Subcutaneous adipose tissue (tissue), 4 donors: Measurements from ENCODE around the gene GOLGA2. TPM values are rescaled to one million over a fixed set of nuclear protein-coding genes. Genes with fewer than 3 reads are reported as not detected.

Source experiments
- total RNA-seq, 4 donors: library from RNA; depleted of rRNA; stranded (reverse); fragments of >200 nt; gene quantifications; one replicate each; pipeline ENCODE4 v1.1.0, GENCODE V29; 2016
- TF ChIP-seq, protein P1 (sequence below): fragments of 450-650 bp; IDR thresholded peaks from one replicate; pipeline ENCODE4 v1.5.1; 2016; ENCODE audit warnings: low read depth, mild to moderate bottlenecking, control low read depth, antibody characterized with exemption, moderate library complexity

Gene GOLGA2, protein sequence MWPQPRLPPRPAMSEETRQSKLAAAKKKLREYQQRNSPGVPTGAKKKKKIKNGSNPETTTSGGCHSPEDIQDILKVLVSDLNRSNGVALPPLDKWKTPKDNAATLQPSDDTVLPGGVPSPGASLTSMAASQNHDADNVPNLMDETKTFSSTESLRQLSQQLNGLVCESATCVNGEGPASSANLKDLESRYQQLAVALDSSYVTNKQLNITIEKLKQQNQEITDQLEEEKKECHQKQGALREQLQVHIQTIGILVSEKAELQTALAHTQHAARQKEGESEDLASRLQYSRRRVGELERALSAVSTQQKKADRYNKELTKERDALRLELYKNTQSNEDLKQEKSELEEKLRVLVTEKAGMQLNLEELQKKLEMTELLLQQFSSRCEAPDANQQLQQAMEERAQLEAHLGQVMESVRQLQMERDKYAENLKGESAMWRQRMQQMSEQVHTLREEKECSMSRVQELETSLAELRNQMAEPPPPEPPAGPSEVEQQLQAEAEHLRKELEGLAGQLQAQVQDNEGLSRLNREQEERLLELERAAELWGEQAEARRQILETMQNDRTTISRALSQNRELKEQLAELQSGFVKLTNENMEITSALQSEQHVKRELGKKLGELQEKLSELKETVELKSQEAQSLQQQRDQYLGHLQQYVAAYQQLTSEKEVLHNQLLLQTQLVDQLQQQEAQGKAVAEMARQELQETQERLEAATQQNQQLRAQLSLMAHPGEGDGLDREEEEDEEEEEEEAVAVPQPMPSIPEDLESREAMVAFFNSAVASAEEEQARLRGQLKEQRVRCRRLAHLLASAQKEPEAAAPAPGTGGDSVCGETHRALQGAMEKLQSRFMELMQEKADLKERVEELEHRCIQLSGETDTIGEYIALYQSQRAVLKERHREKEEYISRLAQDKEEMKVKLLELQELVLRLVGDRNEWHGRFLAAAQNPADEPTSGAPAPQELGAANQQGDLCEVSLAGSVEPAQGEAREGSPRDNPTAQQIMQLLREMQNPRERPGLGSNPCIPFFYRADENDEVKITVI
- total RNA-seq, result 100 to 1,000 TPM in 2 of 4 donors, 10 to 100 TPM in 2; 70.0 to 123 (median 86.2) TPM

DNA sequence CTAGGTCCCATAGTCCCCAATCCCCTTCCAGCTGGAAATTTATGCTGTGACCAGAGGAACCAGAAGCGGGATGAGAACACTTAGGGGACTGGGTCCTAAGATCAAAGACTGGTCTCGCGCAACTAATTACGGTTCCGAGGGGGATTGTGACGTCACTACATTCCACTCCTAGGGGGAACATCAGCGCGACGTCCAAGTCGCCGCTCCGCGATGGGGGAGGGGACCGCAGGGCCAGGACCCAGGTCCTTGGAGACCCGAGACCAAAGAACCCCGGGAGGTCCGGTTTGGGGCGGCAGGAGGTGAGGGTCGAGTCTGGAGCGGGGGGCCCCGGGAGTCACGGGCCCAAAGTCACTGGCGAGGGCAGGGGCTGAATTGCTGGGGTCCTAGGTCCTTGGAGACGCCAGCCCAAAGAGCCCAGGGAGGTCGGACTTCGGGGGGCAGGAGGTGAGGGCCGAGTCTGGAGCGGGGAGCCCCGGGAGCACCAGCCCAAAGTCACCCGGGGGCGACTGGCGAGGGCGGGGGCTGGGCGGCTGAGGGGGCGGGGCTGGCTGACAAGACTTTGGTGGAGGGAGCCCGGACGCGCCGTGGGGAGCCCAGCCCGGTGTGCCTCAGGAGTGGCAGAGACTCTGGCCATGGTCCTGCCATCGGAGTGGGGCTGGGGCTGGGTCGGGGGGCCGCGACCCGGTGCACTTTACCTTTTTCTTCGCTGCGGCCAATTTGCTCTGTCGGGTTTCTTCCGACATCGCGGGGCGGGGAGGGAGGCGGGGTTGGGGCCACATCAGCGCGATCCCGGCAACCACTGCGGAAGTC, at the start of gene GOLGA2:
GOLGA2 (minus strand) TSS at position 810 of the 810 bp plus-strand sequence; CDS start at position 779, 31 bp downstream.
- TF ChIP-seq, protein P1, sequence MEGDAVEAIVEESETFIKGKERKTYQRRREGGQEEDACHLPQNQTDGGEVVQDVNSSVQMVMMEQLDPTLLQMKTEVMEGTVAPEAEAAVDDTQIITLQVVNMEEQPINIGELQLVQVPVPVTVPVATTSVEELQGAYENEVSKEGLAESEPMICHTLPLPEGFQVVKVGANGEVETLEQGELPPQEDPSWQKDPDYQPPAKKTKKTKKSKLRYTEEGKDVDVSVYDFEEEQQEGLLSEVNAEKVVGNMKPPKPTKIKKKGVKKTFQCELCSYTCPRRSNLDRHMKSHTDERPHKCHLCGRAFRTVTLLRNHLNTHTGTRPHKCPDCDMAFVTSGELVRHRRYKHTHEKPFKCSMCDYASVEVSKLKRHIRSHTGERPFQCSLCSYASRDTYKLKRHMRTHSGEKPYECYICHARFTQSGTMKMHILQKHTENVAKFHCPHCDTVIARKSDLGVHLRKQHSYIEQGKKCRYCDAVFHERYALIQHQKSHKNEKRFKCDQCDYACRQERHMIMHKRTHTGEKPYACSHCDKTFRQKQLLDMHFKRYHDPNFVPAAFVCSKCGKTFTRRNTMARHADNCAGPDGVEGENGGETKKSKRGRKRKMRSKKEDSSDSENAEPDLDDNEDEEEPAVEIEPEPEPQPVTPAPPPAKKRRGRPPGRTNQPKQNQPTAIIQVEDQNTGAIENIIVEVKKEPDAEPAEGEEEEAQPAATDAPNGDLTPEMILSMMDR, result no peak

DNA sequence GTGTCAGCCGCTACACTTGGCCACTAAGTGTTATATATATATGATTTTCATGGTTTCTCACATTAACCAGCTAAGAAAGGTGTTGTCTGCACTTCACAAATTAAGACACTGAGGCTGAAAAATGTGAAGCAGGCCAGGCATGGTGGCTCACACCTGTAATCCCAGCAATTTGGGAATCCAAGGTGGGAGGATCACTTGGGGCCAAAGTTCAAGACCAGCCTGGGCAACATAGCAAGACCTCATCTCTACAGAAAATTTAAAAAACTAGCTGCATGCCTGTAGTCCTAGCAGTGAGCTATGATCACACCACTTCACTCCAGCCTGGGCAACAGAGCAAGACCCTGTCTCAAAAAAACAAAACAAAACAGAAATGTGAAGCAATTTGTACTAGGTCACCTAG, 48.6 kb upstream of the GOLGA2 start:
- TF ChIP-seq, protein P1, result no peak

DNA sequence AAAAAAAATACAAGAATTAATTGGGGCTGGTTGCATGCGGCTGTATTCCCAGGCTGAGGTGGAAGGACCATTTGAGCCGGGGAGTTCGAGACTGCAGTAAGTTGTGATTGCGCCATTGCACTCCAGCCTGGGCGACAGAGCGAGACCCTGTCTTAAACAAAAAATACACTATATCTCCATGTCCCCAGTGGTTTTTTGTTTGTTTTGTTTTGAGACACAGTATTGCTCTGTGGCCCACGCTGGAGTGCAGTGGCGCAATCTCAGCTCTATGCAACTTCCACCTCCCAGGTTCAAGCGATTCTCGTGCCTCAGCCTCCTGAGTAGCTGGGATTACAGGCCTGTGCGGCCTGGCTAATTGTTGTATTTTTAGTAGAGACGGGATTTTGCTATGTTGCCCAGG, 48.0 kb upstream of the GOLGA2 start:
- TF ChIP-seq, protein P1, result no peak

DNA sequence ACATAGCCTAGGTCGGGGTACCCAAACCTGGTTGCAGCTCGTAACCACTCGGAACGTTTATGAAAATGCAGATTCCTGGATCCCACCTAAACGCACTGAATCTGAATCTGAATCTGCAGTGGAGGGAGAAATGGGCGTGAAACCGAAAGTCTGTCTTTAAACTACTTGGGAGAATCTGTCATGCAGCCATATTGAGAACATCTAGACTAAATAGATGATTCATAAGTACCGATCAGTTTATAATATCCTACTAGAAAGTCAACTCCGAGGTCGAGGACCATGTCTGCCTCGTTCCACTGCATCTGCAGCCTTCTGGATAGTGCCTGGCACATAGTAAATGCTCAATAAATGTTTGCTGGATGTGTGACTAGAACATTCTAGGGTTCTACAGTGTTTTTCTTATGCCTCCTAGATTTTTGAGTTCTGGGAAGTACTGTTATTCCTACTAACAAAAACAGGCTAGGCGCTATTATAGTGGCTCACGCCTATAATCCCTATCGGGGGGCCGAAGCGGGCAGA, 47.5 kb upstream of the GOLGA2 start:
- TF ChIP-seq, protein P1, result no peak

DNA sequence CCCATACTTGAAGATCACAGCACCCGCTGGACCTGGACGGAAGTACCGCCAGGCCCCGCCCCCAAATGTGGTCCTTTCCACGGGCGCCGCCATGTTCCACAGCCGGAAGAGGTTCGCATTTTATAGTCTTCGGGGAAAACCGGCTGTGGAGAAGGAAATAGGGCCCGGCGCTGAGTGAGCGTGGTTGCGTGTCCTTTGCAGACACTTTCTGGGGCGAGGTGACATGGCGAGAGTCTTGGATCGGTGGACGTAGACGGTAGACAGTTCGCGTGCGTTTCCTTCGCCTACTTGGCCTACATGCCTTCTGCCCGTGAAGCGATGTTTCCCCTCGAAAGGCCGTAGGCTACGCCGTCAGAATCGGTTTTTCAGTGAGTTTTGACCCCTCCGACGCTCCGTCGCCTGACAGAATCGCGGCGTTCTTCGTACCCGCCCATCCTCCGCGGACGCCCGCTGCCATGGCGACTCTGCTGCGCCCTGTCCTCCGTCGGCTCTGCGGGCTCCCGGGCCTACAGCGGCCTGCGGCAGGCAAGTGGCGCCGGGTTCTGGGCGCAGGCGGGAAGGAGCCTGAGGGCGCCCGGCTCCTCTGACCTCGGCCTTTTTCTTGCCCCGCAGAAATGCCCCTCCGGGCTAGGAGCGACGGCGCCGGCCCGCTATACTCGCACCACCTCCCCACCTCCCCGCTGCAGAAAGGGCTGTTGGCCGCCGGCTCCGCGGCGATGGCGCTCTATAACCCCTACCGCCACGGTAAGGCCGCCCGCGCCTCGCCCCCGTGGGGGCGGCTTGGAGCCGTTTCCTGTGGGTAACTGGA, 46.8 kb upstream of the GOLGA2 start, which contains the start of the genes COQ4 and TRUB2:
COQ4 (plus strand) TSS at position 436 of the 808 bp plus-strand sequence; CDS start at position 456, 20 bp downstream.
TRUB2 (minus strand) TSS at position 44 of the 808 bp plus-strand sequence; CDS start at position 5, 39 bp downstream.
- TF ChIP-seq, protein P1, result no peak

DNA sequence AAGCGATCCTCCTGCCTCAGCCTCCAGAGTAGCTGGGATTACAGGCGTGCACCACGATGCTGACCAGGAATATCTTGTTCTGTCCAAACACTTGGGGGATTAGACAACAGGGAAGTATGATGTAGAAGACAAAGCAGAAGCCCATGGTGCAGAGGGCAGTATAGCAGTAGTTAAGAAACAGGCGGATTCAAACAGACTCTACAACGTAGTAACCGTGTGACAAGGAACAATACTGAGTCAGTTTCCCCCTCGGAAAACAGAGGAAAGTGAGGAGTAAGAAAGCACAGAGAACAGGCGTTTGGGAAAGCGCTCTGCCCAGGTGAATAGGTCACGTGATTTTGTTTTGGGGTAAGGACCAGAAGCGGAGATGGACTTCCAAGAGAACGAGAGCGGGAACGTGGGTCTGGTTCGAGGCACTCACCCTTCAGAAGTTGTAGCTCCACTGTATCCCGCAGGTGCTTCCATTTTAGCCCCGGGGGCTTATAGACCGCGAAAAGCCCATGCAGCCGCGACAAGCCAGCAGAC, 46.1 kb upstream of the GOLGA2 start:
- TF ChIP-seq, protein P1, result no peak
